Measurements from ENCODE around the gene PET100.

The PET100 gene

GRCh38 chr19:7619671-7620441 lies 9.7 kb upstream of the PET100 start:
- Histone ChIP-seq H3K27ac (no peak overlapping the region), H3K9me3 (ENCODE audit: severe bottlenecking) (no peaks in the 10 kb centered on the region), H3K27me3 (ENCODE audit: insufficient read depth, low read depth, severe bottlenecking) (no peaks in the 10 kb centered on the region), H3K36me3 (peaks cover 61% of the 10 kb centered on the region), H3K4me3 (ENCODE audit: low read depth, low read length) (no peak overlapping the region)
- TF ChIP-seq, protein P1, sequence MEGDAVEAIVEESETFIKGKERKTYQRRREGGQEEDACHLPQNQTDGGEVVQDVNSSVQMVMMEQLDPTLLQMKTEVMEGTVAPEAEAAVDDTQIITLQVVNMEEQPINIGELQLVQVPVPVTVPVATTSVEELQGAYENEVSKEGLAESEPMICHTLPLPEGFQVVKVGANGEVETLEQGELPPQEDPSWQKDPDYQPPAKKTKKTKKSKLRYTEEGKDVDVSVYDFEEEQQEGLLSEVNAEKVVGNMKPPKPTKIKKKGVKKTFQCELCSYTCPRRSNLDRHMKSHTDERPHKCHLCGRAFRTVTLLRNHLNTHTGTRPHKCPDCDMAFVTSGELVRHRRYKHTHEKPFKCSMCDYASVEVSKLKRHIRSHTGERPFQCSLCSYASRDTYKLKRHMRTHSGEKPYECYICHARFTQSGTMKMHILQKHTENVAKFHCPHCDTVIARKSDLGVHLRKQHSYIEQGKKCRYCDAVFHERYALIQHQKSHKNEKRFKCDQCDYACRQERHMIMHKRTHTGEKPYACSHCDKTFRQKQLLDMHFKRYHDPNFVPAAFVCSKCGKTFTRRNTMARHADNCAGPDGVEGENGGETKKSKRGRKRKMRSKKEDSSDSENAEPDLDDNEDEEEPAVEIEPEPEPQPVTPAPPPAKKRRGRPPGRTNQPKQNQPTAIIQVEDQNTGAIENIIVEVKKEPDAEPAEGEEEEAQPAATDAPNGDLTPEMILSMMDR (IDR thresholded peaks at IDR 0.05; ENCODE audit: low read depth, low read length) = no peak
- DNase-seq = no peak

DNA sequence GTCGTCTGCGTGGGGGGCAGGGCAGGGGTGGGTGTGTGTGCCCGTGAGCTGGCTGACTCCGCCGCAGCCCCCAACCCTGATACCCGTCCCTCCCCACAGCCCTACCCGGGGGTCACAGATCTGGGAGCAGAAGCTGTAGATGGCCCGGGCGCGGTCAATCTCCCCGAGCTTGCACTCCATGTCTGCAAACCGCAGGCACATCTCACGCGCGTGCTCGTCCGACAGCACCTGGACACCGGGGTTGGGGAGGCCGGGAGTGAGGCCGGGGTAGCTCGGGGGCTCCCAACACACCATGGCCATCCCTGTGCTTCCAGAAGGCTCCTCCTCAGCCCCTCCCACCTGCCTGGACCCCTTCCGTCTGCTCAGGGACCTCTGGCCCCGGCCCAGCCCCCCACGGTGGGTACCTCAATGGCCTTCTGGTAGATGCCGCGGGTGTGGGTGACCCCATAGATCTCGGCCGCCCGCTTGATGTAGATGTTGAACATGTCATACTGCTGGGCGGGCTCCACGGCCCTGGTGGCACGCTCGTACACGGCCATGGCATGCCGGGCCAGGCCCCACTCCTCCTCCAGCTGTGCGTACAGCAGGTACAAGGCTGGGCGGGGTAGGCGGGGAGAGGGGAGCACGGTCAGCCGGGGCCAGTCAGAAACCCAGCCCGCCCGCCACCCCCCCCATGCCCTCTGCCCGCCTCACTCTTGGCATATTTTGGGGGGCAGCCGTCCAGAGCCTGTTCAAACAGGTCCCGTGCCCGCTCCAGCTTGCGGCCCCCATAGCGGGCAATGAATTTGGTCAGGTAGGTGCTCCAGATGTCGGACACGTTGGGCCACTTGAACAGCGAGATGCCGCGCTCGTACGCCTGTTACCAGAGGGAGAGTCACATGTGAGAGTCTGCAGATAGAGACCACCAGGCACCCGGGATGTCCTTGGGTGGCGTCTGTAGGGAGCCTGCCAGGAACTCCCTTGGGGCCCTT lies 8.9 kb upstream of the PET100 start:
- H3K36me3 ChIP-seq = peaks cover 64% of the 10 kb centered on the region
- no peak overlapping the region for H3K4me3 ChIP-seq (ENCODE audit: low read depth, low read length)
- no peaks in the 10 kb centered on the region for H3K27me3 ChIP-seq (ENCODE audit: insufficient read depth, low read depth, severe bottlenecking)
- no peaks in the 10 kb centered on the region for H3K9me3 ChIP-seq (ENCODE audit: severe bottlenecking)
- DNase-seq = no peak
- TF ChIP-seq, protein P1 (IDR thresholded peaks at IDR 0.05; ENCODE audit: low read depth, low read length) = no peak
- H3K27ac ChIP-seq = no peak overlapping the region

- TF ChIP-seq, protein P1 (IDR thresholded peaks at IDR 0.05; ENCODE audit: low read depth, low read length) = no peak
- H3K9me3 ChIP-seq (ENCODE audit: severe bottlenecking) = no peaks in the 10 kb centered on the region
- H3K27me3 ChIP-seq (ENCODE audit: insufficient read depth, low read depth, severe bottlenecking) = no peaks in the 10 kb centered on the region
- DNase-seq = no peak
- peaks cover 62% of the 10 kb centered on the region for H3K36me3 ChIP-seq
- no peak overlapping the region for H3K27ac ChIP-seq
- no peak overlapping the region for H3K4me3 ChIP-seq (ENCODE audit: low read depth, low read length)
These were observed 6.5 kb upstream of the PET100 start for GRCh38 chr19:7622933-7623685.

DNA sequence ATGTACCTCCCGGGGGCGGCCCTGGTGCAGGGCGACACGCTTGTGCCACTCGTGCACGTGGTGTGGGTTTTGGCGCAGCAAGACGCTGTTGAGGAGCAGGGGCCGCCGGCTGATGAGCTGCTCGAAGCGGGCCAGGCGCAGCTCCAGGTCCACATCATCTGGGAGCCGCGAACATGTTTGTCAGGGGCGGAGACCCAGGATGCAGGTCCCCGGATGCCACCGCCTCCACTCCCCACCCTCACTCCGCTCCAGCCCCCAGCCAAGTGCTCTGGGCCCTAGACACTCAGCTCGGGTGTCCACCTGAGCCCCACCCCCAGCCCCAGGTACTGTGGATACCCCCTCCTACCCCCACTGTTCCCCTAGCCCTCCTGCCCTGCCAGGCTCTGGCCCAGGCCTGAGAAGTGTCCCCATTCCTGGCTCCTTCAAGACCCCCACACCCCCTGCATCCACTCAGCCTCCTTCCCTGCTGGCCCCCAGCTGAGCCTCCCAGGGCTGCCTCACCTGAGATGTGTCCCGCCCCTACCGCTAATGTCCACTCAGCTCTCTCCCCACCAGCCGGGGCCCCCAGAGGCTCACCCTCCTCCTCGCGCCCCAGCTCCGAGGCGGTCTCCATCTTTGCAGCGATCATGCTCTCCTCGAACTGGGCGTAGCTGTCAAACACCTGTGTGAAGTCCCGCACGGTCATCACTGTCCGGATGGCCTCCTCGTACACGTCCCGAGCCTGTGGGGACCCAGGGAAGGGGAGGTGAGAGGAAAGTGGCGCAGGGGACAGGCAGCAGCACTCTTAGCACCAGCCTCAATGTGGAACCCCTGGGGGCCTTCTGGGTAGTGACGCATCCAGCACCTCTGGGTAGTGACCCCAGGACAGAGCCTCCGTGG lies 5.6 kb upstream of the PET100 start:
- Histone ChIP-seq H3K27ac (no peak overlapping the region), H3K4me3 (ENCODE audit: low read depth, low read length) (no peak overlapping the region), H3K9me3 (ENCODE audit: severe bottlenecking) (no peaks in the 10 kb centered on the region), H3K27me3 (ENCODE audit: insufficient read depth, low read depth, severe bottlenecking) (no peaks in the 10 kb centered on the region), H3K36me3 (peaks cover 59% of the 10 kb centered on the region)
- DNase-seq = no peak
- TF ChIP-seq, protein P1 (IDR thresholded peaks at IDR 0.05; ENCODE audit: low read depth, low read length) = no peak

DNA sequence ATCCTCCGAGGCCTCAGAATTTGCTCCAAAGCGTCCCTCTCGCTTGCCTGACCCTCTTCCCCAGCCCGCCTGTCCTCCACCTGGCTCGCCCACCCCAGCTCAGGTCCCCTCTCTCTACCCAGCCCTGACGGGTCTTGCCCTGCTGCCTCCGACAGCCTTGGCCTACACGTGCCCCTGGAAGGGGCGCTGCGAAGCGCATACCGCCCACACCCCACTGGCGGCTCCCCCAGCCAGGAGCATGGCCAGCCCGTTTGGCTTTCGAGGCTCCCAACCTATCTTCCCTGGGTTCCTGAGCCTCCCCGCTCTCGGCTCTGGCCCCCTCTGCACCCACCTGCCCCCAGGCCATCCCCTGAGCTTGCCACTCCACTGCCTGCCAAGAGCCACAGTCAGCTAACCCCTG lies 4.8 kb upstream of the PET100 start:
- DNase-seq = no peak
- H3K27me3 ChIP-seq (ENCODE audit: insufficient read depth, low read depth, severe bottlenecking) = no peaks in the 10 kb centered on the region
- peaks cover 59% of the 10 kb centered on the region for H3K36me3 ChIP-seq
- TF ChIP-seq, protein P1 (IDR thresholded peaks at IDR 0.05; ENCODE audit: low read depth, low read length) = no peak
- H3K4me3 ChIP-seq (ENCODE audit: low read depth, low read length) = no peak overlapping the region
- no peaks in the 10 kb centered on the region for H3K9me3 ChIP-seq (ENCODE audit: severe bottlenecking)
- no peak overlapping the region for H3K27ac ChIP-seq
